HG02588 (cell line): ENCODE data around the gene TRIP13.
"Not testable (repeated sequence)": the region's sequence is repeated elsewhere in the genome, so short reads cannot be mapped to it uniquely, and the experiment has no call there.

ENCODE experiments used
- ATAC-seq: cut with Tn5 transposase; IDR thresholded peaks from one replicate; pipeline ENCODE4 v1.9.1; 2021; ENCODE audit warnings: mild to moderate bottlenecking, moderate library complexity; ENCODE audit not compliant: unreplicated experiment

Gene TRIP13

GRCh38 chr5:889075-889710 is 3.5 kb upstream of the TRIP13 start:
- ATAC-seq: no peak

GRCh38 chr5:891117-891836 is 1.4 kb upstream of the TRIP13 start:
- no peak for ATAC-seq

- ATAC-seq: peak; percentile 3
Measured at GRCh38 chr5:891837-892393, 769 bp upstream of the TRIP13 start.

GRCh38 chr5:893137-893506 is 438 bp downstream of the TRIP13 start:
- ATAC-seq: no peak

GRCh38 chr5:893711-894110 is 1.0 kb downstream of the TRIP13 start:
- no peak for ATAC-seq

GRCh38 chr5:900781-901180 is 8.1 kb downstream of the TRIP13 start:
- no peak for ATAC-seq

GRCh38 chr5:902129-902916 is 9.6 kb downstream of the TRIP13 start:
- ATAC-seq: no peak

DNA sequence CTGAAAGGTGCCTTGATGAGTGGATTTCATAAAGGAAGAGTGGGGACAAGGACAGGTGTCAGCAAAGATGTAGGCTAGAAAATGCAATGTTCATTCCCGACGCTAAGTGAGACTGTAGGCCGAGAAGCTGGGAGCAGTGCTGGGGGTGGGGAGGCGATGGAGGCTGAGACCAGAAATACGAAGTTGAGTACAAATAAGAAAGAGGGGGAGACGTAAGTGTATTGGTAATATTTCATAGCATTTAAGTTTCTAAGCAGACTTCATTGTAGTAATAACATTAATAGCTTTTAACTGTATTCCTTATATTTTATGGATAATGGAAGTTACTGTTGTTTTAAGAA is 11.0 kb downstream of the TRIP13 start:
- ATAC-seq: no peak

DNA sequence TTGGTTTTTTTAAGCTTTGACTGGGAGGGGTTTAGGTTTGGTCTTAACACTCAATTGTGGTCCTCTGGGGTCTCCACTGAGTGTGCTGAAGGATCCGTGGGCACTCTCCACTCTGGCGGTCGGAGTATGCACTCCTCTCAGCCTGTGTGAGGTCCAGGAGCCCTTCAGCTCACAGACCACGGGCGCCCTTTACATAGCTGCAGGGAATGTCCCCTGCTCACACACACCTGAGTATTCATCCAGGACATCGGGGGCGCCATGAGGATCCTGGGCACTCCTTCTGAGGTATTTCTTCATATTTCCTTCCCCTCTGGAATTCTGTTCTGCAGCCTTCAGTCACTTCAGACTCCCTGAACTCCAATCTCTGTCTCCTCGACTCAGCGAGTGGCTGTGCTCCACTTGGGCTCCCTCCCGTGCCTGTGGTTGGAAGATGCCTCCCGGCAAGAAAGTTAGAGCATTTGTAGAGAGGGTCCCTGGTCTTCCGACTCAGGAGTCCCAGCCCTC is 12.5 kb downstream of the TRIP13 start:
- no peak for ATAC-seq

- no peak for ATAC-seq
Measured at GRCh38 chr5:907366-907910, 14.8 kb downstream of the TRIP13 start.

DNA sequence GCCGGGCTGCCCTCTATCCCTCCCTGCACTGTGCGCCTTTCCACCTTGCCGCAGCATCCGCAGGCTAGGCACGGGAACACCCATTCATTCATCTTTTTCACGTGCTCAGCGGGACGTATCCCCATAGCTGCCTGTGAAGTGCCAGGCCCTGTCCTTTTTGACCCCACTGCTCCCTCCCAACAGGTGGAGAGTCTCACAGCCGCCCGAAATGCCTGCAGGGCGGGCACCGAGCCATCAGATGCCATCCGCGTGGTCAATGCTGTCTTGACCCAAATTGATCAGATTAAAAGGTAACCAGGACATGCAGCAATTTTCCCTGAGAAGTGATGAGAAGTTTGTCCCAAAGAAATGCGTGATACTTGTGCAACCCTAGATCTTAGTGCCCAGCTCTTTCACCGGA is 15.5 kb downstream of the TRIP13 start:
- ATAC-seq: no peak

- ATAC-seq: no peak
Measured at GRCh38 chr5:909086-909485, 16.4 kb downstream of the TRIP13 start.

DNA sequence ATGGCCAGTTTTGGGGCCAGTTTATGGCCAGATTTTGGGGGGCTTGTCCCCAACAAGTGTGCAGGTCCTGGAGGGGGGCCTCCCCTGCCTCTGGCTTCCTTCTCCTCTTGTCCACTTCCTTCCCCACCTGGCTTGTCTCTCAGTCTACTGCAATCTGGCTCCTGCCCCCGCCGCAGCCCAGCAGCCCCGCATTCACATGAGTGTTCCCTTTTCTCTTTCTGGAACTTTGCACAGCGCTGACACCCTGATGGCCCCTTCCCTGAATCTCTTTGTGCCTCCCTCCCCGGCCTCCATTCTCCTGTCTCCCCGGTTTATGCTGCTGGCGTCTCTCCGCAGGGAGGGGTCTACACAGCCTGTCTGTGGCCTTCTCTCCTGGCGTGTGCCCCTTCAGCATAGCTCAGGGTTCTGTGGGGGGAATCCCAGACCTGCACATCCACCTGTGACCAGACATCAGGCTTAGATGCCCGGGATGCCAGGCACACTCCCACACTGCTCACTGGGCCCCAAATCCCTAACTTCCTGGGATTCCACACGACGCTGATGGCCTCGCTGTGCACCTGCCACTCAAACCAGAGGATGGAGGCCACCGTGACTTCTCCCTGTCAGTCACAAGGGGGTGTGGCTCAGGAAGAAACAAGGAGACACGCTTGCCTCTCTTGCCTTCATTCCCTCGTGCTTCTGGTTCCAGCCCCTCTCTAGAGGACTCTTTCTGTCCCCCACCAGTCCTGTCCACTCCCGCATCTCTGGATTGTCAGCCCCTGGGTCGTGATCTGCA is 17.5 kb downstream of the TRIP13 start:
- no peak for ATAC-seq

- no peak for ATAC-seq
Measured at GRCh38 chr5:910769-911160, 18.1 kb downstream of the TRIP13 start.

DNA sequence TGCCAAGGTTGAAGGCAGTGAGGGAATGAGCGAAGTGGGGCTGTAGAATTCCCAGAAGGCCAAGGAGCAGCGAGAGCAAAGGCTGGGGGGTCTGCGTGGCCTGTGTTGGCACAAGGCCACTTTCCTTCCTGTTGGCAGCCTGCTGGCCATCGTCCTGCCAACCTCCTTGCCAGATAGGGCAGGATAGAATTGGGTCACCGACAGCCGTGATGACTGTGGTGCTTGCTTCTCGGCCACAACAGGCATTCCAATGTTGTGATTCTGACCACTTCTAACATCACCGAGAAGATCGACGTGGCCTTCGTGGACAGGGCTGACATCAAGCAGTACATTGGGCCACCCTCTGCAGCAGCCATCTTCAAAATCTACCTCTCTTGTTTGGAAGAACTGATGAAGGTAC is 18.9 kb downstream of the TRIP13 start:
- ATAC-seq: no peak

GRCh38 chr5:912280-913091 is 19.8 kb downstream of the TRIP13 start:
- ATAC-seq: no peak

DNA sequence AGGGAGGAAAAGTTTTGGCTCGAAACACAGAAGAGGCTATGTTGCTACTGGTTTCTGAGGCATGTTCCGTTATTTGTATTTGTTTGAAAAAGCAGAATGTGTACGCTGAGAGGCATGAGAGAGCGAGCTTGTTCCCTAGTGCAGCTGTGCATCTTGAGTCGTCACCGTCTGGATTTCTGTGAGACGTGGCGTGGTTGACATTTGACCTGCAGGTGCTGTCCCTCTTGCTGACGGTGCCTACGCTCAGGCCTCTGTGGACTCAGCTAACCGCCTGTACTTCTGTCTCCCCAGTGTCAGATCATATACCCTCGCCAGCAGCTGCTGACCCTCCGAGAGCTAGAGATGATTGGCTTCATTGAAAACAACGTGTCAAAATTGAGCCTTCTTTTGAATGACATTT is 21.5 kb downstream of the TRIP13 start:
- no peak for ATAC-seq

DNA sequence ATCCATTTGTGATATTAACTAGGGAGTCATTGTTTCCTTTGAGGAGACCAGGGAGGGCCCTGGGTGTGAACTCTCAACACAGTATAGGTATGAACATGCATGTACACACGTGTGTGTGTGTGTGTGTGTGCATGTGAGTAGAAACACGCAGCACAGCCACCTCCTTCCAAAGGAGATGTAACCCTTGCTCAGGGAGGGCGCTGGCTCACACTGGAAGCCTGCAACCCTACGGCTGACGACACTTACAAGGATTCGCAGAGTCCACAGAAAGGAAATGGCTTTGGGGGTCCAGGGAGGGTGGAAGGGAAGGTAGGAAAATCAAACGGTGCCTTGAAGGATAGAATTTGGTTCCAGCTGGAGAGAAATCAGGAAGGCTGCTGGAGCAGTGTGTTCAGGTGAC is 21.9 kb downstream of the TRIP13 start:
- no peak for ATAC-seq

DNA sequence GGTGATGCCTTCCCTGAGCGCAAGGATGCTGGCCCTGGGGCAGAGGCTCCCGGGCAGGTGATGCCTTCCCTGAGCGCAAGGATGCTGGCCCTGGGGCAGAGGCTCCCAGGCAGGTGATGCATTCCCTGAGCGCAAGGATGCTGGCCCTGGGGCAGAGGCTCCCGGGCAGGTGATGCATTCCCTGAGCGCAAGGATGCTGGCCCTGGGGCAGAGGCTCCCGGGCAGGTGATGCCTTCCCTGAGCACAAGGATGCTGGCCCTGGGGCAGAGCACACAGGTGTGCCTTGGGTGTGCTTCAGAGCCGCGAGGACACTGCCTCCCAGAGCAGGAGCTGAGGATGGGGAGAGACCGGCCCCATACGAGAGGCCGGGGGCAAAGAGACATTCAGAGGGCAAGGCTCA is 22.7 kb downstream of the TRIP13 start:
- not testable (repeated sequence) for ATAC-seq

DNA sequence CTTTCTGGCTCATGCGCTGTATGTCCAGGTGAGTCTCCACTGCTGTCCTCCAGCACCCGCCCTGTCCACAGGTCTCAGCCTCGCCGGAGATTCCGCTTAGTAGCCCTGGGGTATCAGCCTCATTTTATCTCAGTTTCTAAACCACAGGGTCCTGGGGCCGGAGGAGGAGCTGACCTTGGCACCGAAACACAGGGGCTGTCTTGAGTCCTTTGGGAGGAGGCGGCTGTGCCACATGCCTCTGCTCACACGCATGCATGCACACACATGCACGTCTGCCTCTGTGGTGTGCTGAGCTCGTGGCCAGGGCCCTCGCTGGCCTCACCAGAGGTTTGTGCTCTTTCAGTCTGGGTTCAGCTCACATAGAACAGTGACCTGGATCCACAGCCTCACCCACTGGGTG is 23.3 kb downstream of the TRIP13 start:
- ATAC-seq: no peak
